Psoas muscle (tissue), 8 donors: ENCODE data around the gene MOK. TPM values are rescaled to one million over a fixed set of nuclear protein-coding genes. Genes with fewer than 3 reads are reported as not detected.
A peak's percentile ranks its signal among the peaks of the same experiment; 100 is the strongest.

Source experiments
- ATAC-seq, 4 donors: fragments of 200-7000 bp; cut with Tn5 transposase; one replicate each; pipeline ENCODE4 v1.9.1; 2020; ENCODE audit warnings: moderate library complexity in 3 of 4, mild to moderate bottlenecking in 2 of 4
- DNase-seq, 2 donors: peaks; one replicate each; pipeline ENCODE4 v3.0.0-alpha.2; 2020
- H3K27ac ChIP-seq: fragments of 200-600 bp; one replicate; pipeline ENCODE4 v1.8.0; 2022
- H3K27me3 ChIP-seq, 3 donors: fragments of 200-600 bp in 1 of 3; one replicate each; pipeline versions ENCODE4 v1.6.1 to v1.8.0; 2013 to 2022; ENCODE audit warnings: low read length in 2 of 3, mild to moderate bottlenecking in 2 of 3, moderate library complexity in 1 of 3; ENCODE audit not compliant: insufficient read depth in 3 of 3
- H3K36me3 ChIP-seq, 2 donors: fragments of 200-600 bp in 1 of 2; one replicate each; pipeline versions ENCODE4 v1.6.1 to v1.8.0; 2013 to 2022; ENCODE audit warnings: low read depth in 1 of 2, mild to moderate bottlenecking in 1 of 2, moderate library complexity in 1 of 2; ENCODE audit not compliant: insufficient read depth in 1 of 2
- H3K4me1 ChIP-seq: fragments of 200-600 bp; one replicate; pipeline ENCODE4 v1.8.0; 2022
- H3K4me3 ChIP-seq: fragments of 200-600 bp; one replicate; pipeline ENCODE4 v1.8.0; 2022; ENCODE audit warnings: mild to moderate bottlenecking
- H3K9me3 ChIP-seq: fragments of 200-600 bp; one replicate; pipeline ENCODE4 v1.8.0; 2022
- CTCF ChIP-seq: fragments of 200-600 bp; IDR thresholded peaks from one replicate; pipeline ENCODE4 v1.8.0; 2022; ENCODE audit warnings: antibody characterized with exemption
- WGBS, 3 donors: extraction: QIAGEN DNeasy Blood & Tissue Kit; methylation state at CpG; one replicate each; pipeline versions ENCODE4 v1.1.6 to v1.1.7; 2013; 5-methylcytosine and 5-hydroxymethylcytosine counted together
- intact Hi-C, 2 donors: fragments of 100-400 bp; cut with DNase I; formaldehyde crosslinking; loops; one replicate each; pipeline versions ENCODE4 v1.11.0 to v1.14.2; 2022
- polyA plus RNA-seq, 3 donors: library from polyadenylated mRNA; stranded (reverse); fragments of 200-250 nt; gene quantifications; one replicate each; pipeline ENCODE4 v1.2.3, GENCODE V29; 2013
- total RNA-seq, 4 donors: library from RNA; stranded (reverse); fragmentation: NEBNext Ultra II Directional in 2 of 4; extraction: Animal tissue kit (Norgen Biotek cat#: 25700) in 2 of 4; gene quantifications; one replicate each; pipeline versions ENCODE4 v1.2.1 to v1.2.4, GENCODE V29; 2021 to 2023
- donor health status: healthy with polysubstance abuse.
- donor health status: DM: no; HTN: no; CAD: no; lungs with moderate emphysema.
- donor health status: Bipolar disorder and iron deficiency.
- donor health status: healthy.
- donor health status: DM: yes; HTN: yes; CAD: no.
- donor health status: DM: no; HTN: no; CAD: no.
- donor health status: DM: no; HTN: no; CAD: no.
- donor health status: DM: yes; HTN: yes; CAD: no.

Gene MOK
- total and polyA plus RNA-seq, 7 donors = 1.8 to 11.1 (median 3.4) TPM

DNA sequence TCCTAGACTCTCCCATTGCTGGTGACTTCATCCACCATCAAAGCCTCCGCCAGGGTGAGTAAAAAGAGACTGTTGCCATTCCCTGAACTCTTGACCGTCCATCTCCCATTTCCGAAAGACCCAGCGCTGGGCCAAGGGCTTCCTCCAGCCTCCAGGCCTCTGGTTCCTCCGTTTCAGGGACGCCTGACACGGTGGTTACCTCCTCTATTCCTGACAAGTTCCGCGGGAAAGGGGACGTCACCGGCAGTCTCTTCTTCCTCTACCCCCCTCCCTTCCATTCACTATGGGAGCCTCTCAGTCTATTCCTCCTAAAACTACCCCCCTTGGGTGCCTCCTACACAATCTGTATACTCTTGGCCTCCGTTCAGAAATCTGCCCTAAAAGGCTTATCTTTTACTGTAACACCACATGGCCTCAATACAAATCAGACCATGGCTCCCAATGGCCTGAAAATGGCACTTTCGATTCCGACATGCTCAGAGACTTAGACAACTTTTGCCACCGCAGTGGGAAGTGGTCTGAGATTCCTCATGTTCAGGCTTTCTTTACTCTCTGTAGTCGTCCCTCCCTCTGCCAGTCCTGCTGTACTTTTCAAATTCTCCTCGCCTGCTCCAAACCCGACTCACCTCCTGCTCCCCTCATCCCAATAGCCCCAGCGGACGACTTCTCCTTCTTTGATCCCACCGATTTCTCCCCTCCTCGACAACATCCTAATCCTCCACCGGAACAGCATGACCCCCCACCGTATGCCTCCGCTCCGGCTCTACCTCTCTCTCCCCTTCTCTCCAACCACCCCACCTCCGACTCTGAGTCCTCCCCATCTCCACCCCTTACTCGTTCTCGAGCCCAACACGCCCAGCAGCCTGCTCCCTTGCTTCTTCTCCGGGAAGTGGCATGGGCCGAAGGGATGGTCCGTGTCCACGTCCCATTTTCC, 70.4 kb downstream of the MOK start:
- H3K27me3 ChIP-seq = no peaks in the 10 kb centered on the region
- H3K36me3 ChIP-seq = no peaks in the 10 kb centered on the region
- H3K9me3 ChIP-seq = no peaks in the 10 kb centered on the region
- DNase-seq = no peak
- ATAC-seq = no peak
- H3K27ac ChIP-seq = no peak overlapping the region
- no peak for TF ChIP-seq CTCF
- H3K4me1 ChIP-seq = no peaks in the 10 kb centered on the region
- intact Hi-C loops = loop anchor here (1.0 to 2.0 kb wide), 2 partner anchors 80 kb away; no protein-coding TSS in a partner anchor
- peak overlapping the region; percentile 18 for H3K4me3 ChIP-seq
- 77 to 78% (median 78%) methylated on average over 34 of the region's 34 CpGs for WGBS, 3 donors

DNA sequence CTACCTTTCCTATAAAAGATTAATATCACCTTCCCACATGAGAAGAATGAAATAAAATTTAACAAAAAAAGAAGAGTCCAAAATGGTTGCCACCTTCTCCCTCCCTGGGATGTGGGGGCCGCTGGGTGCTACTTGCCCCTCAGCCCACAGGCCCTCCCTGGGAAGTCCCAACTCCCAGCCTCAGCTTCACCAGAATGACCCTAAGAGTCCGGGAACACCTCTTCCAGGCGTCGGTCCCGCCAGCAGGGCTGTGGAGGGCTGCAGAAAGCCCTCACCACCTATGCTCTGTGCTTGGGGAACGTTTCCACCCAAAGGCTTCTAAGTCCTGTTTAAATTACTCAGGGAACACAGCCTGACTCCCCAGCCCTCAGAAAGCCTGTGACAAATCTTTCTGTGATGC, 71.9 kb downstream of the MOK start:
- Histone ChIP-seq H3K27me3 (no peaks in the 10 kb centered on the region), H3K4me3 (no peak overlapping the region), H3K36me3 (no peaks in the 10 kb centered on the region), H3K4me1 (no peaks in the 10 kb centered on the region), H3K9me3 (no peaks in the 10 kb centered on the region), H3K27ac (no peak overlapping the region)
- 89 to 94% (median 91%) methylated on average over 6 of the region's 6 CpGs for WGBS, 3 donors
- intact Hi-C loops = no loop called here
- no peak for TF ChIP-seq CTCF
- no peak for DNase-seq
- no peak for ATAC-seq

DNA sequence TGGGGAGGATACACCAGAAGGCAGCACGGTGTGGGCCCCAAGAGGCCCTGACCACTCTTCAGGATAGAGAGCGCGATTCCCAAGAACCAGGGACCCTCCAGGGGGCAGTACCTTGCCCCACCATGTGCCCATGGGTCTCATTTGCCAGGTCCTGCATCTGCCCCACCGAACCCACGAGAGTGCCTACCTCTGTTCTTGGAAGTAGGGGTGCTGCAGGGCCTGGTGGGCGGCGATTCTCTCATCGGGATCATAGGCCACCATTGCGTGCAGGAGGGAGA, 72.7 kb downstream of the MOK start:
- no peak for TF ChIP-seq CTCF
- H3K4me1 ChIP-seq = no peaks in the 10 kb centered on the region
- H3K4me3 ChIP-seq = no peak overlapping the region
- 88 to 93% (median 91%) methylated on average over 9 of the region's 9 CpGs for WGBS, 3 donors
- H3K9me3 ChIP-seq = no peaks in the 10 kb centered on the region
- H3K27ac ChIP-seq = no peak overlapping the region
- no peaks in the 10 kb centered on the region for H3K36me3 ChIP-seq
- intact Hi-C loops = no loop called here
- no peak for DNase-seq
- no peak for ATAC-seq
- H3K27me3 ChIP-seq = no peaks in the 10 kb centered on the region

DNA sequence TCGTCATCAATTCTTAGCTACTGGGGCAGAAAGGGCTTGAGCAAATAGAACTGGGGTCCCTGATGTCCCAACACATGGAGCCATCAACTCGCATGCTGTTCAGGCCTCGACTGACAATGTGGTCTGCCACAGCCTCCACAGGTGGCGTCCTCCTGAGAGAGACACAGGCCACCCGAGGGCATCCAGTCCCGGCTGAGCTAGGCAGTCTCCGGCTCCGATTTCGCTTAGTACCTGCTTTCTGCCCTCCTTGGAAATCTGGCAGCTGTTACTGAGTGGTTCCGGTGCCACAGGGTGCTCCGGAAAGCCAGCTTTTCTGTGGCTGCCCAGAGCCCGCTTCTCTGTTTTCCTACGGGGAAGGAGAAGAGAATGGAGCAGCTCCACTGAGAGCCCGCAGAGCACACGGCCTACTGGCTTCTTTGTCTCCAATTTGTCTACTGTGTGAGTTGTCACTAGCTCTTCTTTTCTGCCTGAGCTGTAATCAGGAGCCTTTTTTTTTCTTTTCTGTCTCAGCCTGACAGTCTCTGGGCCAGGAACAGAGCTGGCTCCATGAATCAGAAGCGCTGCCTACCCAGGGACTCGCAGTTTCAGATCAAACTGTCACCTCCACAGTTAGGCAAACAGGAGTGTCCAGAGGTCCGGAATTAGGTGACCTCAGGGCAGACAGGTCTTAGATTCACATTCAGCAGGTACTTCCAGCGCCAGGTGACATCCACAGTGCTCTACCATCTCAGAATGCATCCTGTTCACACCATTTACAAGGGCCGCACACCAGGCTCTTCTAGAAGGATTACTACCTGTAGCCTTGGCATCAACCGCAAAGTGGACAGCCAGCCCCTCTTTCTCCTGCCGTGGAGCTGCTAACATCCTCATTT, 73.3 kb downstream of the MOK start:
- WGBS, 3 donors = 65 to 87% (median 79%) methylated on average over 22 of the region's 22 CpGs
- intact Hi-C loops = no loop called here

More for the DNA sequence above, 73.3 kb downstream of the MOK start:
- Histone ChIP-seq H3K4me3 (no peak overlapping the region), H3K27ac (no peak overlapping the region), H3K4me1 (no peaks in the 10 kb centered on the region), H3K36me3 (no peaks in the 10 kb centered on the region), H3K27me3 (no peaks in the 10 kb centered on the region), H3K9me3 (no peaks in the 10 kb centered on the region)
- TF ChIP-seq CTCF = no peak
- no peak for ATAC-seq
- DNase-seq = no peak
